Measurements from ENCODE around the gene SHISAL2A.

Gene SHISAL2A

DNA sequence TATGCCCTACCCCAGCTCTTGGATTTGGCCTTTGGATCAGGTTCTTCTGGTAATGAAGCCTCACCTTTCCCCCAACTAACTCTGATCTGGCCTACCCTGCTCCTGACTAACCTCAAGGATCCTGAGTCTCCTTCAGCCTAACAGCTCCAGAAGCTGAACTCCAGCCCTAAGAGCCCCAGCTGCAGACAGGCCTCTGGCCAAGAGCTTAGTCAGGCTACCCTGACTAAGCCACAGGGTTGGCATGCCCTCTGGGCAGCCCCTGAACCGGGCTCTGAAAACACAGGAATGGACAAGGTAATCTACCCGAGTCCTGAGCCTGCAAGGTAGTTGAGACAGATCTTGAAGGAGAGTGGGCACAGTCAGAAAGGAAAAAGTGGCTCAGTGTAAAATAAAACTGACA lies 35.7 kb downstream of the SHISAL2A start:
- TF ChIP-seq, protein P1, sequence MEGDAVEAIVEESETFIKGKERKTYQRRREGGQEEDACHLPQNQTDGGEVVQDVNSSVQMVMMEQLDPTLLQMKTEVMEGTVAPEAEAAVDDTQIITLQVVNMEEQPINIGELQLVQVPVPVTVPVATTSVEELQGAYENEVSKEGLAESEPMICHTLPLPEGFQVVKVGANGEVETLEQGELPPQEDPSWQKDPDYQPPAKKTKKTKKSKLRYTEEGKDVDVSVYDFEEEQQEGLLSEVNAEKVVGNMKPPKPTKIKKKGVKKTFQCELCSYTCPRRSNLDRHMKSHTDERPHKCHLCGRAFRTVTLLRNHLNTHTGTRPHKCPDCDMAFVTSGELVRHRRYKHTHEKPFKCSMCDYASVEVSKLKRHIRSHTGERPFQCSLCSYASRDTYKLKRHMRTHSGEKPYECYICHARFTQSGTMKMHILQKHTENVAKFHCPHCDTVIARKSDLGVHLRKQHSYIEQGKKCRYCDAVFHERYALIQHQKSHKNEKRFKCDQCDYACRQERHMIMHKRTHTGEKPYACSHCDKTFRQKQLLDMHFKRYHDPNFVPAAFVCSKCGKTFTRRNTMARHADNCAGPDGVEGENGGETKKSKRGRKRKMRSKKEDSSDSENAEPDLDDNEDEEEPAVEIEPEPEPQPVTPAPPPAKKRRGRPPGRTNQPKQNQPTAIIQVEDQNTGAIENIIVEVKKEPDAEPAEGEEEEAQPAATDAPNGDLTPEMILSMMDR (IDR thresholded peaks at IDR 0.05; ENCODE audit: control insufficient read depth, insufficient read depth, low read depth, low read length, missing control alignments): no peak
- no peak overlapping the region for H3K4me3 ChIP-seq (ENCODE audit: control insufficient read depth, low read depth, low read length)
- no peak for DNase-seq (ENCODE audit: low read depth)

DNA sequence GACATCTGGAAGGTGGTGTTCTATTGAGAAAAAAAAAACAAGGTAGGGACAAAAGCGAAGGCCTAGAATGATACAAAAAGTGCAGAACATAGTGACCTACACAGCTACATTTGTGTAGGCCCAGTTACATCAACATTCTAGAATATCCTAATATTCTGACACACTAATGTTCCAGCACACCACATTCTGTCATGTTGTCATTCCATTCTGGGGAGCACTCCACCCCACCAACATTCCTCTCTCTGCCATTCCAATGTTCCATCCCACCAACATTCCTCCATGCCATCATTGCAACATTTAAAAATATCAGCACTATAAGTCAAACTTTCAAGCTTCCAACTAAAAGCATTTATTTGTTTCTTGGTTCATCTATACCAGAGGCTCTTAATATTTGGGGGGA lies 36.7 kb downstream of the SHISAL2A start:
- H3K4me3 ChIP-seq (ENCODE audit: control insufficient read depth, low read depth, low read length): no peak overlapping the region
- TF ChIP-seq, protein P1 (IDR thresholded peaks at IDR 0.05; ENCODE audit: control insufficient read depth, insufficient read depth, low read depth, low read length, missing control alignments): no peak
- DNase-seq (ENCODE audit: low read depth): peak; percentile 46

DNA sequence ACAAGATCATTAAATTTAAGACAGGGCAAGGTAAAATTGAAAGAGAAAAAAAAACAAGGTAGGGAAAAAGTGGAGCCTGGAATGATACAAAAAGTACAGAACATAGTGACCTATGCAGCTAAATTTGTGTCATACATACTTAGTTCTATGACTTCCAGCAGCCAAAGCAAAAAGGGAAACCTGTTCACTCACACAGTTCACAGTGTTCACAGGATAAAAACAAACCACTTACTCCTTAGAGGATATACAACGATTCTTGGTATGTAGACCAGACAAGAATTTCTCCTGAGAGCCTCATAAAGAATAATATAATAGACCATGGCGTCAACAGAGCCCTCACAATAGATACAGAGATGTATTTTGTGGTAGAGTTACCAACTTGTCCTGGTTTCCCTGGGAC lies 37.6 kb downstream of the SHISAL2A start:
- no peak overlapping the region for H3K4me3 ChIP-seq (ENCODE audit: control insufficient read depth, low read depth, low read length)
- DNase-seq (ENCODE audit: low read depth): no peak
- TF ChIP-seq, protein P1 (IDR thresholded peaks at IDR 0.05; ENCODE audit: control insufficient read depth, insufficient read depth, low read depth, low read length, missing control alignments): no peak

DNA sequence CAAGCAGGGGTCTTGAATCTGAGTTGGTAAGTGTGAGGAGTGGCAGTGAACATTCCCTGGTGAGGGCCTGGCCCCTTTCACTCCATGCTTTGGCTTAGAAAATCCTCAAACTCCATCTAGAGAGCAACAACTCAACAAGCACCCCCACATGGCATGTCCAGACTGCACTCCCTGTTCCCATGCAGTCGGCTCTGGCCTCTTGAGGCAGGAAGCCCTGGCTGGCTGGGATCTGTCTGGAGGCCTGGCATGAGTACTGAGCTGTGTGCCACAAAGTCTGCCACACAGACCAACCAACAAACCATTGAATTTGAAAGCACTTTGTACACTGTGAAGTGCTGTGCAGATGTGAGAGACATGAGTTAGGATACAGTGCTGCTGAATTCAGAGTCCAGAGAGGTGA lies 40.0 kb downstream of the SHISAL2A start:
- TF ChIP-seq, protein P1 (IDR thresholded peaks at IDR 0.05; ENCODE audit: control insufficient read depth, insufficient read depth, low read depth, low read length, missing control alignments): no peak
- no peak for DNase-seq (ENCODE audit: low read depth)
- no peak overlapping the region for H3K4me3 ChIP-seq (ENCODE audit: control insufficient read depth, low read depth, low read length)

DNA sequence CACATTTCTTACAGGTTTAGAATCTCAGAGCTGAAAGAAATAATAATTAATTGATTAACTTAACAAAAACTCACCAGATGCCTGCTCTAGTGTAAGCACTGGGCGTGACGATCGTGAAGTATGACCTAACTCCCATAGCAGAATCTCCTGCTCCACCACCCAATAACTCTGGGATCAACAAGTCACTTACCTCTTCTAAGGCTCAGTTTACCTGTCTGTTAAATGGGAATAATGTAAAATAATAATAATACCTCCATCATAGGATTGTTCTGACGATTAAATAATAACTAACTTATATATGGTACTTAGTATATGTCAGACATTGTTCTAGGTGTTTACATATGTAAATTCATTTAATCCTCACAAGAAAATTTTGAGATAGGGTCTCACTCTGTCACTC lies 40.5 kb downstream of the SHISAL2A start:
- H3K4me3 ChIP-seq (ENCODE audit: control insufficient read depth, low read depth, low read length): no peak overlapping the region
- TF ChIP-seq, protein P1 (IDR thresholded peaks at IDR 0.05; ENCODE audit: control insufficient read depth, insufficient read depth, low read depth, low read length, missing control alignments): no peak
- DNase-seq (ENCODE audit: low read depth): no peak

DNA sequence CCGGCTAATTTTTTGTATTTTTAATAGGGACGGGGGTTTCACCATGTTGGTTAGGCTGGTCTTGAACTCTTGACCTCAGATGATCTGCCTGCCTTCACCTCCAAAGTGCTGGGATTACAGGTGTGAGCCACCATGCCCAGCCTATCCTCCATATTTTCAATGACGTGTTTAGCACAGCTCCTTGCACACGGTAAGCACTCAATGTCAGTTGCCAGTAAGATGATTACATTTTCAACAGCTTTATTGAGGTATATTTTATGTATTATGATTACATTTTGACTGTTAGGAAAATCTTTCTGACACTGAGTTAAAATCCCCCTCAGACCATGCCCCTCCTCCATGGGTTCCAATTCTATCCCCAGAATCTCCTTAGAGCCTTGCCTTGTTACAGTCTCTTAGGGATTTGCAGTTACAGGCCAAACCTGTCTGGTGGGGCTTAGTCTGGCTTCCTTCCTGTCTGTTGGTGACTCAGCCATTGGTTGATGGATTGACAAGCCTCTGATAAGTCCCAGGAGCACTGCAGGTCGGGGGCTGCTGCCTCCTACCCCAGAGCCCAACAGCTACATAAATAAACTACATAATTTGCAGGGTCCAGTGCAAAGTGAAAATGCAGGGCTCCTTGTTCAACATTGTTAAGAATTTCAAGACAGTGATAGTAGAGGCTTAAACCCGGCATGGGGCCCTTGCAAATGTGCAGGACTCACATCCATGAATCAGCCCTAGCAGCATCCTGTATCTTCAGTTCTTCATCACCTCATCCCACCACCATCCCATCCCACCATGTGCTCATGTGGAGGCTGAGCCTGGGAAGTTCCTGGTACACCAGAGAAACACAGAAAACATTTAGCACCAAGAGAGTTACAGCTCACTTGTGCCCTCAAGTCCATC lies 41.8 kb downstream of the SHISAL2A start:
- TF ChIP-seq, protein P1 (IDR thresholded peaks at IDR 0.05; ENCODE audit: control insufficient read depth, insufficient read depth, low read depth, low read length, missing control alignments): no peak
- no peak for DNase-seq (ENCODE audit: low read depth)
- H3K4me3 ChIP-seq (ENCODE audit: control insufficient read depth, low read depth, low read length): no peak overlapping the region
